SJCRH30 (cell line): ENCODE measurements around the gene WDFY4. TPM values are rescaled to one million over a fixed set of nuclear protein-coding genes. Genes with fewer than 3 reads are reported as not detected.

Experiments used
- DNase-seq, 2 experiments: peaks; one replicate each; pipeline ENCODE4 v3.0.0-alpha.2; 2015 to 2020
- H3K27ac ChIP-seq: fragments of 250-450 bp; sonication (Bioruptor Pico); 2 replicates; pipeline ENCODE4 v1.5.1; 2020; ENCODE audit warnings: mild to moderate bottlenecking, moderate library complexity
- H3K27me3 ChIP-seq: fragments of 250-450 bp; sonication (Bioruptor Pico); 2 replicates; pipeline ENCODE4 v1.5.1; 2020; ENCODE audit warnings: mild to moderate bottlenecking, moderate library complexity
- H3K36me3 ChIP-seq: fragments of 250-450 bp; sonication (Bioruptor Pico); 2 replicates; pipeline ENCODE4 v1.5.1; 2020; ENCODE audit warnings: mild to moderate bottlenecking, moderate library complexity
- H3K4me1 ChIP-seq: fragments of 250-450 bp; sonication (Bioruptor Pico); 2 replicates; pipeline ENCODE4 v1.5.1; 2020; ENCODE audit warnings: mild to moderate bottlenecking, moderate library complexity
- H3K4me3 ChIP-seq: fragments of 250-450 bp; sonication (Bioruptor Pico); 2 replicates; pipeline ENCODE4 v1.5.1; 2020; ENCODE audit warnings: mild to moderate bottlenecking, moderate library complexity
- H3K9me3 ChIP-seq: fragments of 250-450 bp; sonication (Bioruptor Pico); replicated peaks from 2 replicates; pipeline ENCODE4 v1.5.1; 2020; ENCODE audit warnings: mild to moderate bottlenecking, moderate library complexity
- total RNA-seq: library from RNA; depleted of rRNA; stranded (reverse); fragments of >200 nt; shearing (Covaris generic); gene quantifications from 2 replicates; pipeline ENCODE4 v1.2.3, GENCODE V29; 2014; rRNA removed

Gene WDFY4
- total RNA-seq, 1 experiment from 2014 or later, result not detected

GRCh38 chr10:49012603-49013002 is 327.9 kb downstream of the WDFY4 start:
- H3K4me3 ChIP-seq, result no peak overlapping the region
- DNase-seq, result no peak
- no peak overlapping the region for H3K27ac ChIP-seq
- H3K9me3 ChIP-seq, result no peaks in the 10 kb centered on the region
- no peaks in the 10 kb centered on the region for H3K4me1 ChIP-seq
- no peaks in the 10 kb centered on the region for H3K36me3 ChIP-seq
- H3K27me3 ChIP-seq, result no peaks in the 10 kb centered on the region

DNA sequence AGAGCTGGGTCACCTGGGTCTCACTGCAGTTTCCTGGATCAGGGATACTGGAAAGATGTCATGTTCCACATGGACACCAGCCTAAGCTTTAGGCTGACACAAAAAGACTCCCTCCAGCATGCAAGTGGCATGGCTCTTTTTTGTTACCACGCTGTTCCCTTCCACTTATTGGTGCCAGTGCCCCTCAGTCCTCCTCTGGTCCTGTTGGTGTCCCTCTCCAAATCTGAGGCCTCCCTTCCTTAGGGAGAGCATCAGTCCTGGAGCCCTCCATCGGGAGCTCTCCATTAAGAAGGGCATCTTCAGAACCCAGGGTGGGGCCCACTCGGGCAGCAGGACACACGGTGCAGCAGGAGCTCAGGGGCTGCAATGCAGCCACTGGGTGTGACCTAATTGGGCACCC is 331.0 kb downstream of the WDFY4 start:
- Histone ChIP-seq H3K36me3 (no peaks in the 10 kb centered on the region), H3K9me3 (no peaks in the 10 kb centered on the region; the same call in 1 of the 2 replicates), H3K4me3 (no peak overlapping the region), H3K27me3 (no peaks in the 10 kb centered on the region), H3K4me1 (no peaks in the 10 kb centered on the region), H3K27ac (no peak overlapping the region)
- DNase-seq, result no peak

GRCh38 chr10:49021685-49022084 is 337.0 kb downstream of the WDFY4 start:
- Histone ChIP-seq H3K4me3 (no peak overlapping the region), H3K4me1 (no peaks in the 10 kb centered on the region), H3K27me3 (no peaks in the 10 kb centered on the region), H3K27ac (no peak overlapping the region), H3K9me3 (no peaks in the 10 kb centered on the region; the same call in 1 of the 2 replicates), H3K36me3 (no peaks in the 10 kb centered on the region)
- no peak for DNase-seq

DNA sequence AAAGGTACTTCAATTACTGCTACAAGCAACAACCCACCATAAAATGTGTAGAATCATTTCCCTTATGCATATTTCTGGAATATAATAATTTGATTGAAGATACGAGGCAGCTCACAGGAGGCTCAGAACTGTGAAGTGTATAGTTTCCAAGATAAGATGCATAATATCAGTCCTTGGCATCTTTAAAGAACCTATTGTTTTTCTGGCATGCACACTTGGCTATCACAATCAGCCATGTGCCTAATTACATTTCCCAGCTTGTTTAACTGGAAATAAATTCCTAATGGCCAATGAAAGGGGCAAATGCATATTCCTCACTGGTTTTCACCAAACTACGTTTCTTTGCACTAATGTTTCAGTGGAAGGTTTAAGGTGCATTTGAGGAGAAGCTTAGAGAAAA is 338.4 kb downstream of the WDFY4 start:
- DNase-seq, result no peak
- H3K4me3 ChIP-seq, result no peak overlapping the region

DNA sequence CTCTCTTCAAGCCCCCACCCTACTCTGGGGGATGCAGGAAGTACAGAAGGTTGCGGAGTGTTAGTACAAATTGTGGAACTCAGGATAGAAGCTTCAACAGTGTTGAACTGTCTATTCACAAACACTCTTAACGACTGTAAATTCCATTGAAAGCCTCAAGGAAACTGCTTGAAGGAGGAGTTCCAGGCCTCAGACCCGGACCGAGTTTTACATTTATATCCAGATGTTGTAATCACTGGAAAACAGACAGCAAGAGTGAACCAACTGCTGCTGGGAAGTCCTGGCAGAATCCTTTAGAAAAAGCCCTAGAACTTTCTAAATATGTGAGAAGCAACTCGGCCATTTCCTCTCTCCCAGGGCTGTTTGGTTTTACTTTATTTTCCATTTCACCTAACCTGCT is 339.1 kb downstream of the WDFY4 start:
- Histone ChIP-seq H3K4me1 (no peaks in the 10 kb centered on the region), H3K27me3 (no peaks in the 10 kb centered on the region), H3K36me3 (no peaks in the 10 kb centered on the region), H3K27ac (no peak overlapping the region), H3K4me3 (no peak overlapping the region), H3K9me3 (no peaks in the 10 kb centered on the region; the same call in 1 of the 2 replicates)
- DNase-seq, result no peak

More for the DNA sequence above, 338.4 kb downstream of the WDFY4 start:
- Histone ChIP-seq H3K4me1 (no peaks in the 10 kb centered on the region), H3K36me3 (no peaks in the 10 kb centered on the region), H3K27ac (no peak overlapping the region), H3K9me3 (no peaks in the 10 kb centered on the region; the same call in 1 of the 2 replicates), H3K27me3 (no peaks in the 10 kb centered on the region)

DNA sequence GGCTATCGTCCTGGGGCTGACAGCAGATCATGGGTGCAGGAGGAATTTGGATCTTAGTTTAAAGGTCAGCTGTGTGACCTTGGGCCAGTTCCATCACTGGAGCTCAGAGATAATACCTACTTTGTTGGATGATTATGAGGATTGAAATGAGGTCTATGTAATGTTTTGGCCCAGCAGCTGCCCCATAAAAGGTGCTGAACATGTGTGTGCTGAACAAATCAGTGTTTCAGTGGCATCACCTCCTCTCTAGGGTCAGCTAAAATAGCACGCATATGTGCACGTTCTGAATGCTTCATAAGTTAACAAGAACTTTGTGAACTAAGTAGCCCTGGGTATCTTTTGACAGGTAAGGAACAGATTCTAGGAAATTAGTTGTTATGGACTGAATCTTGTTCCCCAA is 339.8 kb downstream of the WDFY4 start:
- Histone ChIP-seq H3K4me3 (no peak overlapping the region), H3K4me1 (no peaks in the 10 kb centered on the region), H3K27me3 (no peaks in the 10 kb centered on the region), H3K27ac (no peak overlapping the region), H3K9me3 (no peaks in the 10 kb centered on the region; the same call in 1 of the 2 replicates), H3K36me3 (no peaks in the 10 kb centered on the region)
- DNase-seq, result no peak

DNA sequence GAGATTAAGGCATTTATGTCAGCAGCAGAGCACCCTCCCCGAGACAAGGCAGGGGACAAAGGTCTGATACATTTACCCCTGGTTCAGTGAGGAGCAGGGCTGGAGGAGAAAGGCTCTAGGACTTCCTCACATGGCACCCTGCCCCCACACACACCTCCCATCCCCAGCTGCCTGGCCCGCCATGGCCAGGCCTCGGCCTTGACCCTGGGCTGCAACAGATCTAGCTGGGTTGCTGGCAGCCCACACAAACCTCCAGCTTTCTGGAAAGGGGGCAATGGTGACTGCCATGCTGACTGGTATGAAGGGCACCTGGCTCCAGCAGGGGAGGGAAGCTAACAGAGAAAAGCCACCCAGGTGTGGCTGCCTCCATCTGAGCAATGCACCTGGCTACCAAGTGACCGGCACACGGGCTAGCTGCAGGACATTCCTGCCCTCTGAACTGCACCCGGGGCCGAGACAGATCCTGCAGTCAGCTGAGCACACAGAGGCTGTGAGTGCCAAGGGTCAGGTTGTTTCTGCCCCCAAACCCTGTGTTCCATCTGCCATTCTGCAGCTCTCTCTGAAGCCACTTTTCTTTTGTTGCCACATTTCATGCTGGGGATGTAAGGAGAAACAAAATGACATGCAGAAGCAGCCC is 340.8 kb downstream of the WDFY4 start:
- H3K27me3 ChIP-seq, result no peaks in the 10 kb centered on the region
- DNase-seq, result no peak
- no peaks in the 10 kb centered on the region for H3K4me1 ChIP-seq
- H3K27ac ChIP-seq, result no peak overlapping the region
- H3K4me3 ChIP-seq, result no peak overlapping the region
- H3K36me3 ChIP-seq, result no peaks in the 10 kb centered on the region
- no peaks in the 10 kb centered on the region for H3K9me3 ChIP-seq

GRCh38 chr10:49028639-49029038 is 344.0 kb downstream of the WDFY4 start:
- no peaks in the 10 kb centered on the region for H3K27me3 ChIP-seq
- H3K4me3 ChIP-seq, result no peak overlapping the region
- H3K9me3 ChIP-seq, result no peaks in the 10 kb centered on the region
- no peaks in the 10 kb centered on the region for H3K36me3 ChIP-seq
- no peaks in the 10 kb centered on the region for H3K4me1 ChIP-seq
- no peak overlapping the region for H3K27ac ChIP-seq
- DNase-seq, result no peak

DNA sequence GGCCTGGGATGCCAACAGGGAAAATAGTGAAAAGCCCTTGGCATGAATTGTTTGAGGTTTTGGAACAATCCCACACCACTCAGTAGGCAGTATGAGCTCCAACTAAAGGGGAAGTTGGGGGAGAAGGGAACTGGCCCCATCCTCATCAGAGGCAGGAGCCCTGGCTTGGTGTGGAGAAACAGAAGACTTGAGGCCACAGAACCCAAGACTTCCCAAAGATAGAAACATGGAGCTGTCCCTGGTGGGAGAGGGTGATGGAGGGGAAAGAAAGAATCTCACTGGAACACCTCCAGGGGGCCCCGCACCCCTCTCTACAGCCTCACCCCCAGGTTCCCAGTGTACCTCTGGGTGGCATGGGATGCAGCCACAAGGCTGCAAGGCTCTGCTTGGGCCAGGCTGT is 345.0 kb downstream of the WDFY4 start:
- no peak for DNase-seq
- no peaks in the 10 kb centered on the region for H3K9me3 ChIP-seq
- no peak overlapping the region for H3K4me3 ChIP-seq
- H3K27ac ChIP-seq, result no peak overlapping the region
- H3K36me3 ChIP-seq, result no peaks in the 10 kb centered on the region
- H3K4me1 ChIP-seq, result no peaks in the 10 kb centered on the region
- H3K27me3 ChIP-seq, result no peaks in the 10 kb centered on the region

Other genes starting within 250 kb of the WDFY4 start
- gene ARHGAP22, start 79.8 kb upstream of the WDFY4 start, total RNA-seq, result not detected in 2 replicates